Aorta (tissue), 5 donors: ENCODE results near the gene SERPINB6. TPM values are rescaled to one million over a fixed set of nuclear protein-coding genes. Genes with fewer than 3 reads are reported as not detected.
"Not testable (repeated sequence)": the region's sequence is repeated elsewhere in the genome, so short reads cannot be mapped to it uniquely, and the experiment has no call there.

ENCODE experiments used
- ATAC-seq: fragments of 200-7000 bp; cut with Tn5 transposase; one replicate; pipeline ENCODE4 v1.9.1; 2022; ENCODE audit warnings: moderate library complexity; ENCODE audit not compliant: low FRiP score
- DNase-seq, 2 donors: peaks; one replicate each; pipeline ENCODE4 v3.0.0-alpha.2; 2020
- H3K27ac ChIP-seq, 2 donors: one replicate each; pipeline ENCODE4 v1.5.1; 2013; ENCODE audit warnings: low read length in 2 of 2, mild to moderate bottlenecking in 2 of 2, moderate library complexity in 2 of 2, control low read depth in 1 of 2, inconsistent platforms in 1 of 2, low read depth in 1 of 2
- H3K27me3 ChIP-seq, 2 donors: one replicate each; pipeline ENCODE4 v1.6.1; 2013; ENCODE audit warnings: control low read depth in 1 of 2, low read length in 1 of 2, mild to moderate bottlenecking in 1 of 2, moderate library complexity in 1 of 2; ENCODE audit not compliant: insufficient read depth in 2 of 2, control insufficient read depth in 1 of 2
- H3K36me3 ChIP-seq, 2 donors: one replicate each; pipeline ENCODE4 v1.6.1; 2013; ENCODE audit warnings: control low read depth in 1 of 2, low read length in 1 of 2, mild to moderate bottlenecking in 1 of 2; ENCODE audit not compliant: insufficient read depth in 2 of 2, control insufficient read depth in 1 of 2
- H3K4me1 ChIP-seq, 2 donors: one replicate each; pipeline ENCODE4 v1.6.1; 2013; ENCODE audit warnings: low read length in 2 of 2, control low read depth in 1 of 2, mild to moderate bottlenecking in 1 of 2, moderate library complexity in 1 of 2; ENCODE audit not compliant: insufficient read depth in 2 of 2, control insufficient read depth in 1 of 2
- H3K4me3 ChIP-seq, 2 donors: one replicate each; pipeline ENCODE4 v1.5.1; 2013; ENCODE audit warnings: low read length in 2 of 2, control low read depth in 1 of 2, mild to moderate bottlenecking in 1 of 2
- H3K9me3 ChIP-seq: one replicate; pipeline ENCODE4 v1.6.1; 2013; ENCODE audit warnings: mild to moderate bottlenecking, low read length; ENCODE audit not compliant: control insufficient read depth
- WGBS, 2 donors: extraction: QIAGEN DNeasy Blood & Tissue Kit; methylation state at CpG; one replicate each; pipeline ENCODE4 v1.1.7; 2013; 5-methylcytosine and 5-hydroxymethylcytosine counted together
- intact Hi-C, 2 donors: fragments of 100-400 bp; cut with DNase I; formaldehyde crosslinking; loops; one replicate each; pipeline versions ENCODE4 v1.14.2 to v1.15.0; 2022
- polyA plus RNA-seq, 2 donors: library from polyadenylated mRNA; stranded (reverse); fragments of 200-250 nt; gene quantifications; one replicate each; pipeline ENCODE4 v1.2.3, GENCODE V29; 2013
- total RNA-seq, 2 donors: library from RNA; stranded (reverse); fragmentation: NEBNext Ultra II Directional; extraction: Animal tissue kit (Norgen Biotek cat#: 25700); gene quantifications; one replicate each; pipeline ENCODE4 v1.2.1, GENCODE V29; 2021
- donor health status: healthy with polysubstance abuse.
- donor health status: Bipolar disorder and iron deficiency.
- donor health status: DM: no; HTN: no; CAD: no.
- donor health status: DM: no; HTN: no; CAD: no.
- donor health status: DM: yes; HTN: yes; CAD: no.

Gene SERPINB6
- total and polyA plus RNA-seq, 4 donors = 111 to 243 (median 153) TPM

- ATAC-seq (no peak), DNase-seq (no peak)
- Histone ChIP-seq H3K27ac (no peak overlapping the region), H3K4me3 (no peak overlapping the region), H3K27me3 (no peaks in the 10 kb centered on the region), H3K9me3 (no peaks in the 10 kb centered on the region), H3K4me1 (no peaks in the 10 kb centered on the region), H3K36me3 (no peaks in the 10 kb centered on the region)
- intact Hi-C loops = no loop called here
- 91 to 94% methylated on average over 3 of the region's 3 CpGs for WGBS, 2 donors
Measured at GRCh38 chr6:2937627-2938003, 33.8 kb downstream of the SERPINB6 start.

GRCh38 chr6:2935566-2936291 is 35.6 kb downstream of the SERPINB6 start:
- H3K4me1 ChIP-seq = no peaks in the 10 kb centered on the region
- H3K27me3 ChIP-seq = no peaks in the 10 kb centered on the region
- no peak overlapping the region for H3K27ac ChIP-seq
- ATAC-seq (no peak), DNase-seq (no peak)
- WGBS, 2 donors = 82 to 92% methylated on average over 32 to 44 of the region's 44 CpGs
- no peak overlapping the region for H3K4me3 ChIP-seq
- H3K9me3 ChIP-seq = no peaks in the 10 kb centered on the region
- no peaks in the 10 kb centered on the region for H3K36me3 ChIP-seq
- intact Hi-C loops = no loop called here

DNA sequence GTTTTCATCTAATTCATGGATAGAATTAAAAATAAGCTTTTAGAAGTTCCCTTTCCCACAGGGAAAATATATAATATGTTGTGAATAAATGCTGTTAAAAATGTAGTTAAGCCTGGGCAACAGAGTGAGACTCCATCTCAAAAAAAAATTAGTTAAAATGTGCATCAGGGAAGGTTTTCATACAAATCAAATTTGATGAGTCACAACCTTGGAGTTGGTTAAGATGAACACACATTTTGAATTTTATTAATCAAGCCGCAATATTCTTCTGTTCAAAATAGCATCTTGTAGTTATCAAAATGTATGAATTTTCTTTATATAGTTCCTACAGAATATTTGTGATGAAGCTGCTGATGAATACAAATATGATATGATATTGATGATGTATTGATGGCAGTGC is 37.3 kb downstream of the SERPINB6 start:
- Histone ChIP-seq H3K27ac (no peak overlapping the region), H3K36me3 (no peaks in the 10 kb centered on the region), H3K4me3 (no peak overlapping the region), H3K9me3 (no peaks in the 10 kb centered on the region), H3K4me1 (no peaks in the 10 kb centered on the region), H3K27me3 (no peaks in the 10 kb centered on the region)
- ATAC-seq (no peak), DNase-seq (no peak)
- WGBS, 2 donors = 93 to 95% methylated on average over 1 of the region's 1 CpG
- intact Hi-C loops = no loop called here

GRCh38 chr6:2932911-2933310 is 38.5 kb downstream of the SERPINB6 start:
- H3K4me3 ChIP-seq, DNase-seq, H3K9me3 ChIP-seq, ATAC-seq, H3K4me1 ChIP-seq, H3K27ac ChIP-seq, H3K27me3 ChIP-seq, H3K36me3 ChIP-seq: not testable (repeated sequence)
- intact Hi-C loops = loop anchor here (2.0 kb wide), 1 partner anchor 86 kb away; no protein-coding TSS in a partner anchor
- 86 to 91% methylated on average over 11 of the region's 11 CpGs for WGBS, 2 donors

DNA sequence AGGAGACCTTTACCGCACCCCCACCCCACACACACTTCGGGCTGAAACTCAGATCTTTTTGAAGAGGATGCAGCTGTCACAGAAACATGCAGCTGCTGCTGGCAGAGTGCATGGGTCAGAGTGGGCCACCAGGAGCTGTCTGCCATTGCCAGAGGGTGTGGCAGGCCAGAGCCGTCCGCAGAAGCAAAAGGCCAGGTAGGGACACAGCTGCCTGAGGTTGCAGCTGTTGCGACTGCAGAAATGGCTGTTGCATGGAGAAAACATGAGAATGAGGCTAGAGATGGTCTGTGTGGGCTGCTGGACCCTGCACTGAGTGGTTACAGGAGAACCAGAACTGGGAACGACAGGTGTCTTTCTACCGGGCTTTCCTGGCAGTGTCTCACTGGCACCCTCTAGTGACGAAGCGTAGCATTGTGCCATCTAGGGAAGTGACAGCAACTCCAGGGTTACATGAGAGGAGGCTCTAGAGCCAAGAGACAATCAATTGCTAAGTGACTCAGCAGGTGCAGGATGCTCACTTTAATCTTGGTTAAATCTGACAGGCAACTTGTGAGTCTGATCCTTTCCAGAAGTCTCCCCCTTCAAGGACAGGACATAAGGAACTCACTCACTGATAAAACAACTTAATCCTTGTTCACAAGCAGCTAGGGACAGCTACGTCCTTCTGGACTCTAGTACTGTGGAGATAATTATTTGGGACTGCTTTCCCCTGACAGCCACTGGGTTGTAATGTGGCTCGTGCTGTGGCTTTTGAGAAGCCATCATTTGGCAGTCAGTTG is 39.2 kb downstream of the SERPINB6 start:
- H3K4me3 ChIP-seq = no peak overlapping the region
- WGBS, 2 donors = 30 to 34% methylated on average over 11 of the region's 11 CpGs
- H3K4me1 ChIP-seq = no peaks in the 10 kb centered on the region
- H3K27ac ChIP-seq = no peak overlapping the region
- H3K27me3 ChIP-seq = no peaks in the 10 kb centered on the region
- no peaks in the 10 kb centered on the region for H3K36me3 ChIP-seq
- peak; percentile 81 to 89 for DNase-seq
- ATAC-seq = peak; percentile 85
- no peaks in the 10 kb centered on the region for H3K9me3 ChIP-seq
- intact Hi-C loops = loop anchor here (2.0 kb wide), 2 partner anchors 85 to 137 kb away; no protein-coding TSS in a partner anchor

DNA sequence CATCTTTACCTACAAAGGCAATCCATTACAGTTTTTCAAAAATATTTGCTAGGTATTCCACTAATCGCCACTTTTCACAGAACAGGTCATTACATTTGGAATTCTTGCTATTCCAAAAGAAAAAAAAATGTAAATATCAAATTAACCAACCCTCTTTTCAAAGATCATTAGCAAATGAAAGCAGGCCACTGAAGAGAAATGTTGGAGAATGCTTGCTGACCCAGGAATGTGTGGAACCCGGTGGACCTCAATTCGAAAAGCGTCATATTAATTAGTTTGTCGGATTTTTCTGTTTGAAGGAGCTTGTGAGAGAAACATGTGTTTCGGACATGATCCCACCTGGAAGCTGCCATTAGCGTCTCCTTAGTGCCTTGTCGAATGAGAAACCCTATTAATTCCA is 40.3 kb downstream of the SERPINB6 start:
- no peaks in the 10 kb centered on the region for H3K27me3 ChIP-seq
- intact Hi-C loops = loop anchor here in 1 of 2 donors (2.0 kb wide), 1 partner anchor 136 kb away; no protein-coding TSS in a partner anchor
- H3K4me3 ChIP-seq = no peak overlapping the region
- no peaks in the 10 kb centered on the region for H3K9me3 ChIP-seq
- 93 to 95% methylated on average over 8 of the region's 8 CpGs for WGBS, 2 donors
- DNase-seq (no peak), ATAC-seq (no peak)
- no peak overlapping the region for H3K27ac ChIP-seq
- H3K36me3 ChIP-seq = no peaks in the 10 kb centered on the region
- H3K4me1 ChIP-seq = no peaks in the 10 kb centered on the region

DNA sequence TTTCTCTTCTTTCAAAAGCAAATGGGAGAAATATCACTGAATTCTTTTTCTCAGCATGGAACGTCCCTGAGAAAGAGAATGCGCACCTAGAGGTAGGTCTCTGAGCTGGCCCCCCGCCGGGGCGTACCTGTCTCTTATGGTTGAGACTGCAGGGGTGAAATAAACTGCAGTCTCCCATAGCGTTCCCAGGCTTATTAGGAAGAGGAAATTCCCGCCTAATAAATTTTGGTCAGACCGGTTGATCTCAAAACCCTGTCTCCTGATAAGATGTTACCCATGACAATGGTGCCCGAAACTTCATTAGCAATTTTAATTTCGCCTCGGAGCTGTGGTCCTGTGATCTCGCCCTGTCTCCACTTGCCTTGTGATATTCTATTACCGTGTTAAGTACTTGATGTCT is 43.4 kb downstream of the SERPINB6 start:
- H3K27ac ChIP-seq, DNase-seq, H3K9me3 ChIP-seq, H3K4me3 ChIP-seq, ATAC-seq, H3K36me3 ChIP-seq, H3K4me1 ChIP-seq, H3K27me3 ChIP-seq, intact Hi-C loops: not testable (repeated sequence)
- WGBS, 2 donors = 64% methylated on average over 13 of the region's 13 CpGs

GRCh38 chr6:2925842-2926747 is 45.3 kb downstream of the SERPINB6 start:
- ATAC-seq, DNase-seq, intact Hi-C loops, H3K27me3 ChIP-seq, H3K4me1 ChIP-seq, H3K27ac ChIP-seq, H3K9me3 ChIP-seq, H3K4me3 ChIP-seq, H3K36me3 ChIP-seq: not testable (repeated sequence)
- 84 to 87% methylated on average over 13 of the region's 13 CpGs for WGBS, 2 donors
